ENCODE data around the gene RBM19.

- TF ChIP-seq POLR2A (IDR thresholded peaks at IDR 0.05) (no peak), CTCF (IDR thresholded peaks at IDR 0.05 in 8 of 11, conservative IDR thresholded peaks at IDR 0.05 in 3 of 11) (no peak), POLR2AphosphoS5 (IDR thresholded peaks at IDR 0.05) (no peak)
Observed at GRCh38 chr12:113926788-113927187, 39.3 kb downstream of the RBM19 start.
